ENCODE data around the gene DNAH10.
A peak's percentile ranks its signal among the peaks of the same experiment; 100 is the strongest.
"Not testable (repeated sequence)": the region's sequence is repeated elsewhere in the genome, so short reads cannot be mapped to it uniquely, and the experiment has no call there.

Gene DNAH10

GRCh38 chr12:123748661-123749060 is 13.4 kb upstream of the DNAH10 start:
- no peak for DNase-seq (ENCODE audit: low spot score)

DNA sequence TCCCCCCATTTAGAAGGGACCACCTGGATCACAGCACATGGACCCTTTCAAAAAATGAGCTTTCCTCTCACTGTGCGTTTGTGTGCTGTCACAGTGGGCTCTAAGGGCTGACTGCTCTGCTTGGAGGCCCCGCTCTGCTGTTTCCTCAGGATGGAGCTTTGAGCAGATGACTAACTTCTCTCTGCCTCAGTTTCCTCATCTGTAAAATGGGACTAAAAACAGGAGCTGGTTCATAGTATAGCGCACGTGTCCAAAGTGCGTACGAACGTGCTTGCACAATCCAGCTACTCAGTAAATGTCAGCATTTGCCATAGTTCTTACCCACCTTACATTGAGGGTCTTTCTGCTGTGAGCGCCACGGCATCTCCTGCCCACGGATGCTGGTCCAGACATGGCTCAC is 12.7 kb upstream of the DNAH10 start:
- DNase-seq (ENCODE audit: low spot score) = no peak

DNA sequence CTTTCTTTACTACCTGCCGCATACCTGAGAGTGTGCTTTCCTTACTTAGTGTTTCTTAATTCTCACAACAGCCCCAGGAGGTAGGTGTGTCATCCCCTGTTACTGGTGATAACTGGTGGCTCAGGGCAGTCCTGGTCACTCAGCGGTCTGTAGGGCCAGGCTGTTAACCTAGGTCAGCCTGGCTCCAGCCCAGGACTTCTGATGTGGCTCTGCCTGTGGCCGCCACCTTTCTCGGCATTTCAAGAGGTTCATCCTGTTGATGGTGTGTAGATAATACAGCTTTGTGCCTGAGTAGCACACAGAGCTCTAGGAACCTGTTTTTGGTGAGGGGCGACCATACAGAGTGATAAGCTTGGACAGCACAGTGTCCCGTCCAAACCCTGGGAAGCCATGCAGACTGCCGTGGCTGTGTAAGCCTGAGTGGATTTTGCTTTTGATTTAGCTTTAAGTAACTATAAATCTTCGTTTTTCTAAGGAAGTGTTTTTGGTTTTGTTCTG is 11.9 kb upstream of the DNAH10 start:
- DNase-seq (ENCODE audit: low spot score) = no peak

- no peak for DNase-seq (ENCODE audit: low spot score)
Observed at GRCh38 chr12:123752046-123752445, 10.1 kb upstream of the DNAH10 start.

DNA sequence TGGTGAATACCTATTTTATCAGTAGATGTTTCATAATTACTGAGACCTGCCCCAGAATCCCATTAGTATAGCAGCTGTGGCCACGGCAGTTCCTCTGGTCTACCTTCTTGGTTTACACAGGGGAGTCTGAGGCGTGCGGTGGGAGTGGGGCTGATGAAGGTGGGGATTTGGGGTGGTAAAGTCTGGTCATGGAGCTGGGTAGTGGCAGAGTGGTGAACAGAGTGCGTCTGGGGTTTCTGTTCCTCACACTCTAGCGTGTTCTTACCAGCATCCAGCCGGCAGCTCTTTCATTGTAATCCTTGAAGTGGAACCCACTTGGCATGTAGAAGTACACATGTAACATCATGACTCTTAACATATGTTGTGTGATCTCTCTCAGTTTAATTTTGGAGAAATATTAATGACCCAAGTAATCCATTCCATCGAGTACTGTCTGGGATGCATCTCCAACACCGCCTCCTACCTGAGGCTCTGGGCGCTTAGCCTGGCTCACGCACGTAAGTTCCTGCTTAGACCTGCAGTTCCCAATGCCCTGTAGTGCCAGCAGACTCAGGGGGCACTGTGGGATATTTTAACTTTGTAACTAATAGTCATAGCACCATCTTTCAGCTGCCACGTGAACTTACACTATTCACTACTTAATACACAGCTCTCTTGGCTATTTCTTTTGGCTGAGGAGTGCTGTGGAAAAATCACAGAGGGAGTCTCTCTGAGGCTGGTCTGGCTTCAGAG is 7.9 kb upstream of the DNAH10 start:
- no peak for DNase-seq (ENCODE audit: low spot score)

DNA sequence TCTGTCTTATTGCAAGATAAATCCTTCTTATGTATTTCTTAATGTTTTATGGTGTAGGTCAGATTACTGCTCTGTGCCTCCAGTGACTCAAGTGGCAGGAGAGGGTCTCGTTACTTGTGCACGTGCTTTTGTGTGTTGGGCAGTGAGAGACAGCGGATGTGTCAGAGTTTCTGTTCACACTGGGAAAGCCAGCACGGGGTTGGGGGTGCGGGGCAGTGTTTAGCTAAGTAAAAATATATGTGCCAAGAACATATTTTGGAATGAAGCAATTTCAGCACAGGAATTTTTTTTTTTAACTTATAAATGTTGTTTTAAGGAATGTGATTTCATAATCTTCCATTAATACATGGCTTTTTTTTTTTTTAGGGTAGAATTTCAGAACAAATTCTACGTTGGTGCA is 4.5 kb upstream of the DNAH10 start:
- DNase-seq (ENCODE audit: low spot score) = peak; percentile 44

DNA sequence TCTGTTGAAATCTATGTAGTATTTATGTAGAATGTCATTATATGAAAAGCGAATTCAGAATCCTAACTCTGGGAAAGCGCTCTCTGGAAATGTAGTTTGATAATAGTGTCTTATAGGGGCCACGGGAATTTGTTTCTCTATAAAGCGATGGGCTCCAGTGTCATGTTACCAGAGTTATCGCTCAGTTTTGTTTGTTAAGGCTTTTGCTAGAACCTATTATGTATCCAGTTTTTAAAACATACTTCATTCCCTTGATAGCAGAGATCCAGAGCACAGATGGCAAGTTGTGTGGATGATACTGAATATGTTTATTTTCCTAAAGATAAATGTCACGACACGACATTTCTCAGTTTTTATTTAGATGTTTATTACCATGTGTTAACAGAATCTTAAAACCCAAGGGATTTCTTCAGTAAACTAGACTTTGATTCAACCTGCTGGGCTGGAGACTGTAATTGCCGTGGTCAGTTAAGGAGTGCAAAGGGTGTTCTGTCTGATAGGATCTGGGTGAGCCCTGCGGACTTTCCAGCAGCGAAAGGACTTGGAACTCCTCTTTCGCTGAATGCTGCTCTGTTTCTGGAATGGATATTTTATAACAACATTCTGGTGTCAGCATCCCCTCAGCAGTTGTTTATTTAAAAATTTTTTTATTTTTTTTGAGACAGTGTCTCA is 1.7 kb upstream of the DNAH10 start:
- DNase-seq (ENCODE audit: low spot score) = no peak

- DNase-seq (ENCODE audit: low spot score) = no peak
Observed at GRCh38 chr12:123762715-123763052, 583 bp downstream of the DNAH10 start.

GRCh38 chr12:123763093-123763492 is 992 bp downstream of the DNAH10 start:
- no peak for DNase-seq (ENCODE audit: low spot score)

DNA sequence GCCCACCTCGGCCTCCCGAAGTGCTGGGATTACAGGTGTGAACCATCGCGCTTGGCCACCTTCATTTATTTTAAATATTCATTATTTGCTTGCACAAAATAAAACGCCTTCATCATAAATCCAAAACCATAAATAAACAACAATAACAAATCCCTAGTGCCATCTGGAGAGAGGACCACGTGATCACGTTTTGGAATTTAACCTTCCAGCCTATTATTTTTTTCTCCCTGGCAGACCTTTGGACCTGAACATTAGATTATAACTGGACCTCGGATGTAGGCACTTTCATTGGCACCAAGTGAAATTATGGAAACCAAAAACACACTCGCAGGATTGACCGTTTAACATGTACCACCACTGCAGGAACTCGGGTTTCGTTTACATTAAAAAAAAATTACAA is 2.0 kb downstream of the DNAH10 start:
- no peak for DNase-seq (ENCODE audit: low spot score)

DNA sequence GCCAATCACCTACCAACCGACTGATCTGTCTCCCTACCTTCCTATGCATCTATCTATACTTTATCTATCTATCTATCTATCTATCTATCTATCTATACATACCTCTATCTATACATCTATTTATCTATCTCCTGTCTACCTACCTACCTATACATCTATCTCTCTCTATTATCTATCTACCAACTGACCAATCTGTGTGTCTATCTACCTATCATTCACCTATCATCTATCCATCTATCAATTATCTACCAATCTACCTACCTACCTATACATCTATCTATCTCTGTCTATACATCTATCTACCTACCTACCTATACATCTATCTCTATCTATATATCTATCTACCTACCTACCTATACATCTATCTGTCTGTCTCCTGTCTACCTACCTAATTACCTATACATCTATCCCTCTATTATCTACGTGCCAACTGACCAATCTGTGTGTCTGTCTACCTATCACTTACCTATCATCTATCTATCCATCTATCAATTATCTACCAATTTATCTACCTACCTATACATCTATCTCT is 3.5 kb downstream of the DNAH10 start:
- no peak for DNase-seq (ENCODE audit: low spot score)

DNA sequence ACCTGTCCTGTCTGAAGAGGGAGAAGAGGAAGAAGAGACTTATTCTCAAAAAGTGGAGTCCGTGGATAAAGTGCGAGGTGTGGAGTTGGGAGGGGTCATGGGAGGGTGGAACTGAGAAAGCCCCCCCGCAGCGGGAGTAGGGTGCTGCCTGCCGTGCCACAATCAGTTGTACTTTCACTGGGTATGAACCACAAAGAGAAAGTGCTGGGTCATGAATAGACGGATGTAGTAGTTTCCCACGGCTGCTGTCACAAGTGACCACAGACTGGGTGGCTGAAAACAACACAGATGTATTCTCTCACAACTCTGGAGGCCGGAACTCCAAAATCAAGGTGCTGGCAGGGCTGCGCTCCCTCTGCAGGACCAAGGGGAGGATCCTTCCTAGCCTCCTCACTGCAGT is 5.5 kb downstream of the DNAH10 start:
- DNase-seq (ENCODE audit: low spot score) = no peak

DNA sequence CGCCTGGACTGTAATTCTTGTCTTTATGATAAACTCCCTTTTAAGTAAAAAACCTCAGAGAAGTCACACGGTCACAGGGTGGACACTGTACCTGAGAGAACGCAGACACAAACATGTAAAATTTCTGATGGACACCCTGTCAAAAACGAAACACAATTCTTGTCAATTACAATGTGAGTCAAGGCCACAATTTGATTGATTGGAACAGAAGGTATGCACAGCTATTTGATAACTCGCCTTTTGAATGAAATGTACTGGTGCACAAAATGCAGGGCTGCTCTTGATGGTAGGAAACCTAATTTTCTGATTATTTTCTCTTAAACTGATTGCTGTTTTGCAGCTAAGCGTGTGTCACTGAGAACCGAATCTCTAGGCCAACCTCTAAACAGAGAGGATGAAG is 9.2 kb downstream of the DNAH10 start:
- DNase-seq (ENCODE audit: low spot score) = no peak

DNA sequence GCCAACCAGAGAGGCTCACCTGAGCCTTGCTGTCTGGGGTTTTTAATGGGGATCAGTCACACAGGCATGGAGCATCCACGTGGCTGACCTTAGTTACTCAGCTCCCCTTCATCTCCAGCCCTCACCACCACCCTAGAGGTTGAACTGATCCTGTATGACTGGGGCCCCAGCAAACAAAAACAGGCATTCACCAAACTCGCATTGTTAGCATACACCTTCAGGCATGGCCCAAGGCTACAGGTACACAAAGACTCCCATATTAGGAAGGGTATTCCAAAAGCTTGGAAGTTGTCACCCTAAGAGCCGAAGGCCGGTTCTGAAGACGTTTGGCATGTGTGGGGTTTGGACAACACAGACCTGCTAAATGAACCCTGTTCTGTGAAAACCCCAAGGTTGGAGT is 10.0 kb downstream of the DNAH10 start:
- no peak for DNase-seq (ENCODE audit: low spot score)

GRCh38 chr12:123773375-123773774 is 11.3 kb downstream of the DNAH10 start:
- DNase-seq (ENCODE audit: low spot score) = no peak

DNA sequence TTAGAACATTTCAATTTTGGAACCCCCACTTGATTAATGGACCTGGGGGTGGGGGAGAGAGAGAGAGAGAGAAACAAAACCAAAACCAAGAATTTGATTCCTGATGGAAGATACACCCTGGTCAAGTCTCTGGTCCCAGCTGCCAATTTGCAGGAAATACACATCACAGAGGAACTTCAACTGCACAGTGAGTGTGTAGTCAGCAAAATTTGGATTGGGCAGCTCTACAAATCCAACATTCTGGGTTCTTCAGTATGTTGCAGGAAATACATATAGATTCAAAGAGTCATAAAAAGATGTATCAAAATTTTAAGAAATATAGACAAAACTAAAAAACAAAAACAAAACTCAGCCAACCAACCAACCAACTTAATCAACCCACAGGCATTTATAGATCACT is 17.4 kb downstream of the DNAH10 start:
- no peak for DNase-seq (ENCODE audit: low spot score)

- no peak for DNase-seq (ENCODE audit: low spot score)
Observed at GRCh38 chr12:123782997-123783792, 21.1 kb downstream of the DNAH10 start.

DNA sequence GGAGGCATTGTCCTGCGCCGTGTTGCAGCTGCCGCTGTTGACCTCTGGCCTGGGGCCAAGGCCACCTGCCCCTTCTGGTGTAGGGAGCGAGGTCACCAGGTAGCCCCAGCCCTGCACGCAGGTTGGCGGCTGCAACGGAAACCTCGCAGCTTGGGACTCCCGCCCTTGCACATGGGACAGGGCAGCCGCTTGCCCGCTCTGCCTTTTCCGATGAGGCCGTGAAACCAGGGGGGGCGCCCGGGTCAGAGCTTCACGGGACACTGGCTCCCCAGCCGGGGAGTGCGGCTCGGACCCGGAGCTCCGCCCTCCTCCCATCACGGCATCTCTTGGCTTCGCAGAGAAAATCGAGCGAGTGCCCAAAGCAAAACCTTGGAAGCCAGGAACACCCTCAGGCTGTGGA is 25.4 kb downstream of the DNAH10 start:
- no peak for DNase-seq (ENCODE audit: low spot score)

GRCh38 chr12:123788541-123788940 is 26.4 kb downstream of the DNAH10 start:
- DNase-seq (ENCODE audit: low spot score) = no peak

GRCh38 chr12:123789422-123789821 is 27.3 kb downstream of the DNAH10 start:
- not testable (repeated sequence) for DNase-seq (ENCODE audit: low spot score)

GRCh38 chr12:123790905-123791467 is 28.9 kb downstream of the DNAH10 start:
- no peak for DNase-seq (ENCODE audit: low spot score)

- DNase-seq (ENCODE audit: low spot score) = no peak
Observed at GRCh38 chr12:123794027-123794426, 31.9 kb downstream of the DNAH10 start.

Data from hepatic stellate cell (primary cell).